Retinal pigment epithelial cell (primary cell): ENCODE results near the gene FIG4.
"Not testable (repeated sequence)": the region's sequence is repeated elsewhere in the genome, so short reads cannot be mapped to it uniquely, and the experiment has no call there.

Experiments
- DNase-seq: peaks from one replicate; pipeline ENCODE4 v3.0.0-alpha.2; 2010; ENCODE audit warnings: low read depth
- H3K4me3 ChIP-seq: 2 replicates; pipeline ENCODE4 v1.5.1; 2011; ENCODE audit warnings: mild to moderate bottlenecking, low read length, control low read depth, moderate library complexity
- CTCF ChIP-seq: conservative IDR thresholded peaks from 2 replicates; pipeline ENCODE4 v1.5.1; 2011; ENCODE audit warnings: low read depth, low read length, control low read depth, inconsistent platforms

FIG4 gene

DNA sequence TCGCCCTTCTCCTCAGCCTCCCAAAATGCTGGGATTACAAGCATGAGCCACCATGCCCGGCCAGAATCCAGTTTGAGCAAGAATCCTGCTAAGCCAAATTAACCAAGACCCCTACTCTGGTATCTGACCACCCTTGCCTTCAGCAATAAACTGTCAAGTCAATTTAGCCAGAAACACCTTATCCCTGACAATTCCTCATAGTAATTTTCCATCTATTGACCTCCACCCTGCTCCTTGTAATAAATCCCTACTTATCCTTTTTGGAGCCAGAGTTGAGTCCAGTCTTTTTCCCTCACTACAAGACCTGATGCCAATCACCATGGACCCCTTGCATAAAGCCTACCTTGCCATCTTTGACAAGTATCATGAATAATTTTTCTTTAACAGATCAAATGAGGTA, 173.0 kb downstream of the FIG4 start:
- TF ChIP-seq CTCF: no peak
- no peak overlapping the region for H3K4me3 ChIP-seq
- DNase-seq: no peak

DNA sequence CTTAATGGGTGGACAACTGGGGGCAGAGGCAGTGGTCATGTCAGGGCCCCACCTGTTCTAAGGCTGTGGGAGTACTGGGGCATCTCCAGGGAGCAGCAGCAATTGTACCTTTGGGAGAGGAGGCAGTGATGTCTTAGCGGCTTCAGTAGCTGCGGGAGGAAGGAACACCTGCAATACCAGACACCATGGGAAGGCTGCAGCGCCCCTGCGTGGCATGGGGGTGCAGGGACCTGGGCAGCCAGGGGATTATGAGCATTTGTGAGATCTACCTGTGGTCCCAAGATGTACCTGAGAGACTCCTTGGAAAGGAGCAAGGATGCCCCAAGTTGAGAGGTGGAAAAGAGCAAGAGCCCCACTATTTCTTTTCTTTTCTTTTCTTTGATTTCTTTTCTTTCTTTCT, 174.9 kb downstream of the FIG4 start:
- TF ChIP-seq CTCF: no peak
- DNase-seq: no peak
- no peak overlapping the region for H3K4me3 ChIP-seq

DNA sequence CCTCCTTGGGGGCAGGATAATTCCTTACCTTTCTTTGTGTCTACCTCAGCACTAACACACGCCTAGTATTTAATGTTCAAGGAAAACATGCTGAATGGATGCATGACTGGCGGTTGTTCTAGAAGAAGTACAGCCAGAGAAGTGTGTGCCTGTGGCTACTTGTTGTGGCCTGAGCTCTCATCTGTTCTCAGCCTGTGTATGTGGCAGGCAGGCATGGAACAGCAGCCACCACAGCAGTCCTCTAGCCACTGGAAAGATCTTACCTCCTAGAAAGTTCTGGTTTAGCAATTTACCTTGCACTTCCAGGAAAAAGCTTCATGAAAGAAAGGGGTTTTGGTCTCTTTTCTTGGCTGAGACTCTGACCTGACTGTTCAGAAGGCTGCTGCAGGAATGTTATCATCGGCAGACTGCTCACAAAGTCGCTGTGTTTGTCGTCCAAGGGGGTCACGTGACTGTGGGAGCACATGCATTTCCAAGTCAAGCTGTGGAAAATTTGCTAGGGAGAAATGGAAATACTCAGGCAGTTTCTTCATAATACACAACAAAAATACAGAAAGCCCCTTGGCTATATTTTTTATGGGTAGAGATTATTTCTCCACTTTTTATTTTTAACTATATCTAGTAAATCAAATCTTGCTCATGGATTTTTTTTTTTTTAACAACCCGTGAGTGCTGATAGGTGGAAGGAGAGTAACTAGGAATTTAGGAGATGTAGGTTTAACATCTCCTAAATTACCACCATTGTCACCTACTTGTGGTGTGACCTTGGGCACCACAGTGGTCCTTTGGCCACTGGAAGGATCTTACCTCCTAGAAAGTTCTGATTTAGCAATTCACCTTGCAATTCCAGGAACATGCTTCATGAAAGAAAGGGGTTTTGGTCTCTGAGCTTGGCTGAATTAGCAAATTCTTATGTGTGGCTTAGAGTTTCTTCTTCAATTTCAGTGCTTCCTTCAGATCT, 176.2 kb downstream of the FIG4 start:
- TF ChIP-seq CTCF: no peak
- no peak for DNase-seq
- no peak overlapping the region for H3K4me3 ChIP-seq

DNA sequence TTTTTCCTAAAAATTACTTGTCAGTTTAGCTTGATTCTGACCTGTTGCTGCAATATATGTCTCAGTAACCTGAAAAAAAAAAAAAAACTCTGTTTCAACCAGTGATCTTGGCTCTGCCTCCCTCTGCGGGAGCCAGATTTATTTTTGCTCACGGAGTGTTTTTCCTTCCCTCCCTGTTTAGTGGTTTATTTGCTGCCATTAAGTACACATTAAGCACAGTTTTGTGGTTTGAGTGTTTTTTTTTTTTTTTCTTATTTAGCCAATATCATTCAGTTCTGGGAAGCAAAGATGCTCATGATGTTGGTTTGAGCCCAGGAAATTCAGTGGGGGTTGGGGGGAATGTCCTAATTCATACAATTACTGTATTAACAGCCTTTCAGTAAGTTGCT, 176.9 kb downstream of the FIG4 start:
- TF ChIP-seq CTCF: no peak
- no peak overlapping the region for H3K4me3 ChIP-seq
- no peak for DNase-seq

- not testable (repeated sequence) for H3K4me3 ChIP-seq
- DNase-seq: peak; percentile 51
Observed at GRCh38 chr6:109869398-109870088, 178.4 kb downstream of the FIG4 start.

GRCh38 chr6:109870089-109870410, 179.0 kb downstream of the FIG4 start:
- DNase-seq: no peak
- TF ChIP-seq CTCF: no peak
- H3K4me3 ChIP-seq: no peak overlapping the region

DNA sequence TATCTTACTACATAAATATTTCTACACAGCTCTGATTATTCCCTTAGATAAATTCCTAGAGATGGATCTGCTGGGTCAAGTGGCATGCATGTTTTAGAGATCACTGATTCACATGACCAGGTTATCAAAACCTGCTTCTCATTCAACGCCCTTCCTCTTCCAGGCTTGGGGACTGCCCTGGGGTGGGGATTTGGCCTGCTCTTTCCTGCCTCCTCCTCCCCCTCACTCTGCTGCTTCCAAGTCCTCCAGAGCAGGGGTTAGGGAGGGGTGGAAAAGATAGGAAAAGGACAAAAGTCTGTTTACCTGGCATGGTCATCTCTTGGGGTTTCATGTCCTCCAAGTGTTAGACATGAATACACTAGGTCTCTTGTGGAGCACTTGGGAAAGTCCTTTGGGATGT, 181.5 kb downstream of the FIG4 start:
- H3K4me3 ChIP-seq: no peak overlapping the region
- no peak for DNase-seq
- TF ChIP-seq CTCF: no peak
